LNCAP (cell line): ENCODE results near the gene GPR21.

ENCODE experiments used
- TF ChIP-seq, protein P1 (sequence below): fragments of 450-650 bp; IDR thresholded peaks from 2 replicates; pipeline ENCODE4 v1.5.1; 2017; ENCODE audit warnings: mild to moderate bottlenecking

GPR21 gene

DNA sequence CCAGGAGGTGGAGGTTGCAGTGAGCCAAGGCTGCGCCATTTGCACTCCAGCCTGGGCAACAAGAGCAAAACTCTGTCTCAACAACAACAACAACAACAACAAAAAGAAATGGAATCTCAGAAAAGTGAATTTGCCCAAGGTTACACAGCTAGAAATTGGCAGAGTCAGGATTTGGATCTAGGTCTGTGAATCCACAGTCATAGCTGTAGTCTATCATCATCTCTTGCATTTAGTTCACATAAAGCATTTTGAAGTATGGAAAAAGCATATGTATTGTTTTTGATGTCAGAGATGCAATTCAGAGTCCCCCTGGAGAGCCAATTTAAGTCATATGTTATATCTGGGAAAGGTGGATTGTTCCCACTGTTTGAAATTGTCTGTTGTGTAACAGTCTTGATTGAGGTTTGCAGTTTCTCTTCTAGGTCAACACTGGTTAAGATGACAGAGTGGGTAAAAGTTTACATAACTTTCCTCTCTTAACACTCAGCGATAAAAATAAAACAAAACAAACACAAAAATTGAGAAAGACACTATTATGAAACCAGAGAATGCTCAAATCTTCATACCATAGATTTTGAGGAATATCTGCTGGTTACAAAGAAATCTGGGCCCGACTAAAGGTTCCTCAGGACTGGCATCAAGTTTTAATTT is 21.5 kb upstream of the GPR21 start:
- TF ChIP-seq, protein P1, sequence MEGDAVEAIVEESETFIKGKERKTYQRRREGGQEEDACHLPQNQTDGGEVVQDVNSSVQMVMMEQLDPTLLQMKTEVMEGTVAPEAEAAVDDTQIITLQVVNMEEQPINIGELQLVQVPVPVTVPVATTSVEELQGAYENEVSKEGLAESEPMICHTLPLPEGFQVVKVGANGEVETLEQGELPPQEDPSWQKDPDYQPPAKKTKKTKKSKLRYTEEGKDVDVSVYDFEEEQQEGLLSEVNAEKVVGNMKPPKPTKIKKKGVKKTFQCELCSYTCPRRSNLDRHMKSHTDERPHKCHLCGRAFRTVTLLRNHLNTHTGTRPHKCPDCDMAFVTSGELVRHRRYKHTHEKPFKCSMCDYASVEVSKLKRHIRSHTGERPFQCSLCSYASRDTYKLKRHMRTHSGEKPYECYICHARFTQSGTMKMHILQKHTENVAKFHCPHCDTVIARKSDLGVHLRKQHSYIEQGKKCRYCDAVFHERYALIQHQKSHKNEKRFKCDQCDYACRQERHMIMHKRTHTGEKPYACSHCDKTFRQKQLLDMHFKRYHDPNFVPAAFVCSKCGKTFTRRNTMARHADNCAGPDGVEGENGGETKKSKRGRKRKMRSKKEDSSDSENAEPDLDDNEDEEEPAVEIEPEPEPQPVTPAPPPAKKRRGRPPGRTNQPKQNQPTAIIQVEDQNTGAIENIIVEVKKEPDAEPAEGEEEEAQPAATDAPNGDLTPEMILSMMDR: no peak

DNA sequence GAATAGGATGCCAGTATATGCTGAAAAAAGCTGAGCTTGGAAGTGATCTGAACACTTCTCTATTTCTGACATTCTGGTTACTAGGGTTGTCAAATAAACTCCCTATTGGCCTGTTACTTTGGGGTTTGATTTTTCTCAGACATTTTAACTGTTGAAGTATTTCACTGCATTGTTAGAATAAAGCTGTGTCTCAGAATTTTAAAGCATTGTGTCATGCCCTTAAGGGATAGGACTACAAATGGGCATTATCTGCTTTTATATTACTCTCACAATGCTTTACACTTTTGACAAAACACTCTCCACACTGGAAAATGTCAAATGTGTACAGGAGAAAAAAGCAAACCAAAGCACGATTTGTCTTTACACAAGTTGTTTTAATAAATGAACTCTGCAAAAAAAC is 16.8 kb upstream of the GPR21 start:
- TF ChIP-seq, protein P1: no peak

DNA sequence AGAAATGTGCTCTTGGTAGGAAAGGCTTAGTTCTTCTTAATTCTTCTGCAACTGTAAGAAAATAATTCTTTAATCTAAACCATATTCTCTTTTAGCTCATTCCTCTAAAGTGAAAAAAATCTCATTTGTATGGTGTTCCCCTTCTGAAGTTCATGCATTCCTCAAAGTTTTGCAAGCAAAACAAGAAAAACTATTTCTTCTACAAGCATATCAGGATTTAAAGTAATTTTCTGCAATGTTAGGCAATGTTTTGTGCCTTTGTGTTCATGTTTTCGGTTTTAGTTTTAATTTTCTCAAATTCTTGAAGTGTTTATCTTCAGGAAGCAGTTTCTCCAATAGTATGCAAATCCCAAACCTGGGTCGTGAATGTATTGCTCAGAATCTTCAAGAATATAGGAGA is 12.7 kb upstream of the GPR21 start:
- TF ChIP-seq, protein P1: no peak

DNA sequence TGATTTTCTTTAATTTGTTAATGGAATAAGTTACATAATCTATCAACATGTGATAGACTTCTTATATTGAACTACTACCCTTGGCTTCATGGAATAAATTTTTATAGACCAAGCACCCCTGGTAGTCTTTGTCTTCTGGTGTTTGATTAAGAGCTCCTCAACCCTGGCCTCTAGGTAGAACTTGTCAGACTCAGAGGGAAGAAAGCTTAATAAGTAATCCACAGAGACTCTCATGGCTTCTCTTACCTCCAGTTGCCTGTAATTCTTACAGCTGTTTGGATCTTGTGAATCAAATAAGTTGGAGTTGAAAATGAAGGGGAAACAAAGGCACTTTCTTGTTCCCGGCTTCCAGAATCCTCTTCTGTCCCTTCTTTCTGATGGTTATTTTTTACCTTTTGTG is 7.0 kb upstream of the GPR21 start:
- TF ChIP-seq, protein P1: no peak

DNA sequence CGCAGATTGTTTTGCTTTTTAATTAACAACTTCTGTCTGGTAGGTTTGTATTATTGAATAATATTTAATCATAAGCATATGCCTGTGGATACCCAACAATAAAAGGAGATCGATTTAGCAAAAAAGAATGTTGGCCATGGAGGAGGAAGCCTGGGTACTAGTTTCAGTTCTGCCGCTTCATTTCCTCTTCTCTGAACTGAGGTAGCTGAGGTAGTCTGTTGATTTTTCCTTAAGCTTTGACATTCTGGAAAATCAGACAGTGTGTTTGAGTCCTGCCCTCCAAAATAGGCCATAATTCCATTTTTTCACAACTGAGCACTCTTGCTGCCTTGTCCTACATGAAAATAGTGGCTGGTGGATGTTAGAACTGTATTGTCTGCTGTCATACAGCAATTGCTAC is 6.0 kb upstream of the GPR21 start:
- TF ChIP-seq, protein P1: no peak

DNA sequence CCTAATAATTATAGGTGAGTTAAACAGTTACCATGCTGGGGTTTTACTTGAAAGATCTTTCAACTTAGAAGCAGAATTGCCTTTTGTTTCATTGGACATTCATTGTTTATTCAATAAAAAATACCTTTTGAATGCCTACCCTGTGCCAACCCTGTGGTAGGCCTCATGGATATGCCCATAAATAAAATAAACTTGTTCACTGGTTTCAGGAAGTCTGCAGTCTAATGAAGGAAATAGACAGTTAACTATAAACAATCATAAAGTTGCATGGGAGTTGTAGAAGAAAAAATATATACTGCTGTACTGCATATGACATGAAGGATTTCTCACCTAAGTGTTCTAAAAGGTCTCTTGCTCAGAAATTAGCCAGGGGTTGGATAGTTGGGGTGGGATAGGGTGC is 5.3 kb upstream of the GPR21 start:
- TF ChIP-seq, protein P1: no peak

DNA sequence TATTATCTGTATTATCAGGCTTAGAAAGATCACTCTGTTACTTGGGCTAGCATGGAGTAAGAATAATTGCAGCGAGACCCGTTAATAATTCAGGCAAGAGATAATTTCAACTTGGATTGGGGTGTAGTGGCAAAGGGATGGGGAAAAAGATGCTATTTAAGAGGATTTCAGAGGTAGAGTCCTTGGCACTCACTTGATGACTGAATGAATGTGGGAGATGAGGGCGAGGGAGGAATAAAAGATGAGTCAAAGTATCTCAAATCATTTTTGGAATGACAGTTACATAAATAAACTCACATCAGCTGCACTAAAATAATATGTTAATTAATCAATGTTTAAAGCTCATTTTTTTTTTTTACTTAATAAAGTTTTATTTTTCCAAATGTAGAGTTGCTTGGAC is 4.5 kb upstream of the GPR21 start:
- TF ChIP-seq, protein P1: no peak

DNA sequence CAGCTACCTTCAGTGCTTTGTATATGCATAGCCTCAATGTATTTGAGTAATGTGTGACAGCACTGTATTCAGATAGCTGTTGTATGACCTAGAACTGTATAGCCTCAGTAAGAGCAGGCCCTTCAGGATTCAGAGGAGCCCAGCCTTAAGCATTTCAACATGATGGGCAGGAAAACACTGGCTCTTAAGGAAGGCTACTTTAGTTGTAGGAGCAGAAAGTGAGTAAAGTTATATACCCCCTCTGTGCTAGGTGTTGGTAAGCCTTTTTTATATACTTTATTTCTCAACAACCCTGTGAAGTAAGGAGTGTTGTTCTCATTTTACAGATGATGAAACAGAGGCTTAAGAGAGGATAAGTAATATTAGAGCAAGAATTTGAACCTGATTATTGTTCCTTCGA is 1.5 kb upstream of the GPR21 start:
- TF ChIP-seq, protein P1: no peak
